B cell (primary cell): ENCODE data around the gene PPP2CA.

Experiments used
- CTCF ChIP-seq: fragments of 200-600 bp; IDR thresholded peaks from one replicate; pipeline ENCODE4 v1.8.0; 2022; ENCODE audit warnings: antibody characterized with exemption, mild to moderate bottlenecking
- EZH2 ChIP-seq: IDR thresholded peaks from 2 replicates; pipeline ENCODE4 v1.6.1; 2012; ENCODE audit warnings: borderline replicate concordance, low read depth, mild to moderate bottlenecking, moderate library complexity, low read length; ENCODE audit not compliant: insufficient read depth, poor library complexity, severe bottlenecking

GRCh38 chr5:134204575-134204974 is 21.3 kb downstream of the PPP2CA start:
- TF ChIP-seq CTCF (no peak), EZH2 (no peak)
